H9 (cell line): ENCODE data around the gene MYL9. TPM values are rescaled to one million over a fixed set of nuclear protein-coding genes. Genes with fewer than 3 reads are reported as not detected.
A peak's percentile ranks its signal among the peaks of the same experiment; 100 is the strongest.

ENCODE experiments used
- DNase-seq: peaks from one replicate; pipeline ENCODE4 v3.0.0-alpha.2; 2017
- H2AFZ ChIP-seq: one replicate; pipeline ENCODE4 v1.6.1; 2013; ENCODE audit warnings: mild to moderate bottlenecking, low read length, control low read depth, moderate library complexity
- H2AK5ac ChIP-seq: 2 replicates; pipeline ENCODE4 v1.6.1; 2013; ENCODE audit warnings: low read length, control low read depth, mixed read lengths; ENCODE audit not compliant: insufficient read length
- H2BK120ac ChIP-seq: one replicate; pipeline ENCODE4 v1.6.1; 2013; ENCODE audit warnings: low read depth, mild to moderate bottlenecking, low read length, control low read depth, inconsistent platforms; ENCODE audit not compliant: poor library complexity, severe bottlenecking
- H2BK12ac ChIP-seq: 2 replicates; pipeline ENCODE4 v1.6.1; 2013; ENCODE audit warnings: low read length, control low read depth, mixed read lengths, low read depth; ENCODE audit not compliant: insufficient read length
- H2BK15ac ChIP-seq: 2 replicates; pipeline ENCODE4 v1.6.1; 2013; ENCODE audit warnings: low read depth, low read length, control low read depth
- H2BK20ac ChIP-seq: one replicate; pipeline ENCODE4 v1.6.1; 2013; ENCODE audit warnings: low read depth, mild to moderate bottlenecking, low read length, control low read depth, inconsistent platforms; ENCODE audit not compliant: poor library complexity, severe bottlenecking
- H2BK5ac ChIP-seq: 2 replicates; pipeline ENCODE4 v1.6.1; 2013; ENCODE audit warnings: low read length, control low read depth, mixed read lengths; ENCODE audit not compliant: insufficient read length
- H3K14ac ChIP-seq: 2 replicates; pipeline ENCODE4 v1.6.1; 2013; ENCODE audit warnings: low read length, control low read depth; ENCODE audit not compliant: insufficient read depth
- H3K18ac ChIP-seq: 2 replicates; pipeline ENCODE4 v1.6.1; 2013; ENCODE audit warnings: low read depth, mild to moderate bottlenecking, mixed read lengths, low read length, control low read depth; ENCODE audit not compliant: insufficient read length
- H3K23ac ChIP-seq: 2 replicates; pipeline ENCODE4 v1.6.1; 2013; ENCODE audit warnings: low read length, control low read depth, mixed read lengths, low read depth; ENCODE audit not compliant: insufficient read length
- H3K23me2 ChIP-seq: 2 replicates; pipeline ENCODE4 v1.6.1; 2013; ENCODE audit warnings: low read depth, mild to moderate bottlenecking, mixed read lengths, low read length, control low read depth; ENCODE audit not compliant: insufficient read length, poor library complexity, severe bottlenecking
- H3K27ac ChIP-seq: 2 replicates; pipeline ENCODE4 v1.5.1; 2013; ENCODE audit warnings: low read length, control low read depth, mixed read lengths, low read depth; ENCODE audit not compliant: insufficient read length
- H3K27me3 ChIP-seq: 2 replicates; pipeline ENCODE4 v1.6.1; 2013; ENCODE audit warnings: low read length, control low read depth, inconsistent platforms; ENCODE audit not compliant: insufficient read depth
- H3K4ac ChIP-seq: 2 replicates; pipeline ENCODE4 v1.6.1; 2013; ENCODE audit warnings: low read depth, mild to moderate bottlenecking, control low read depth, inconsistent platforms, low read length, moderate library complexity
- H3K4me1 ChIP-seq: 2 replicates; pipeline ENCODE4 v1.6.1; 2013; ENCODE audit warnings: low read length, control low read depth, inconsistent platforms; ENCODE audit not compliant: insufficient read depth
- H3K4me2 ChIP-seq: 2 replicates; pipeline ENCODE4 v1.6.1; 2013; ENCODE audit warnings: low read length, control low read depth, mixed read lengths; ENCODE audit not compliant: insufficient read length, insufficient read depth
- H3K56ac ChIP-seq: 2 replicates; pipeline ENCODE4 v1.6.1; 2013; ENCODE audit warnings: low read depth, mild to moderate bottlenecking, mixed read lengths, low read length, control low read depth; ENCODE audit not compliant: insufficient read length
- H3K79me1 ChIP-seq: 2 replicates; pipeline ENCODE4 v1.6.1; 2013; ENCODE audit warnings: low read depth, mild to moderate bottlenecking, moderate library complexity, low read length, control low read depth, inconsistent platforms; ENCODE audit not compliant: insufficient read depth, poor library complexity, severe bottlenecking
- H3K79me2 ChIP-seq: 2 replicates; pipeline ENCODE4 v1.6.1; 2013; ENCODE audit warnings: low read length, control low read depth, inconsistent platforms; ENCODE audit not compliant: insufficient read depth
- H3K9ac ChIP-seq: 2 replicates; pipeline ENCODE4 v1.6.1; 2013; ENCODE audit warnings: low read length, control low read depth, mixed read lengths; ENCODE audit not compliant: insufficient read length; ENCODE audit errors: extremely low read depth
- H3K9me3 ChIP-seq: one replicate; pipeline ENCODE4 v1.6.1; 2013; ENCODE audit warnings: low read depth, low read length, inconsistent platforms; ENCODE audit not compliant: control insufficient read depth
- H3T11ph ChIP-seq: one replicate; pipeline ENCODE4 v1.6.1; 2013; ENCODE audit warnings: mild to moderate bottlenecking, low read length, control low read depth, inconsistent platforms
- H4K20me1 ChIP-seq: one replicate; pipeline ENCODE4 v1.6.1; 2013; ENCODE audit not compliant: control insufficient read depth, insufficient read length, insufficient read depth
- H4K5ac ChIP-seq: 2 replicates; pipeline ENCODE4 v1.6.1; 2013; ENCODE audit warnings: low read depth, mild to moderate bottlenecking, mixed read lengths, low read length, control low read depth; ENCODE audit not compliant: insufficient read length
- H4K8ac ChIP-seq: replicated peaks from 2 replicates; pipeline ENCODE4 v1.6.1; 2013; ENCODE audit warnings: low read length, control low read depth, mixed read lengths, low read depth; ENCODE audit not compliant: insufficient read length
- H4K91ac ChIP-seq: 2 replicates; pipeline ENCODE4 v1.6.1; 2013; ENCODE audit warnings: low read depth, mild to moderate bottlenecking, moderate library complexity, mixed read lengths, low read length, control low read depth; ENCODE audit not compliant: insufficient read length
- H3K27ac Mint-ChIP-seq, 3 experiments: 2 replicates in 2 of 3; 3 replicates in 1 of 3; pipeline ENCODE4 v1.8.0; 2020 to 2021; ENCODE audit warnings: mixed read lengths in 3 of 3, mild to moderate bottlenecking in 1 of 3, moderate library complexity in 1 of 3
- H3K27me3 Mint-ChIP-seq: 2 replicates; pipeline ENCODE4 v1.8.0; 2021; ENCODE audit warnings: low read depth, mild to moderate bottlenecking, moderate library complexity, mixed read lengths
- H3K36me3 Mint-ChIP-seq, 3 experiments: 2 replicates in 2 of 3; 3 replicates in 1 of 3; pipeline ENCODE4 v1.8.0; 2020 to 2021; ENCODE audit warnings: low read depth in 3 of 3, mixed read lengths in 3 of 3; ENCODE audit not compliant: insufficient read depth in 1 of 3
- H3K4me1 Mint-ChIP-seq, 2 experiments: 2 replicates each; pipeline ENCODE4 v1.8.0; 2020; ENCODE audit warnings: mixed read lengths in 2 of 2
- H3K4me3 Mint-ChIP-seq, 2 experiments: 2 replicates in 1 of 2; 3 replicates in 1 of 2; pipeline ENCODE4 v1.8.0; 2020 to 2021; ENCODE audit warnings: mild to moderate bottlenecking in 2 of 2, mixed read lengths in 2 of 2, moderate library complexity in 1 of 2
- H3K9me3 Mint-ChIP-seq, 2 experiments: 2 replicates in 1 of 2; 3 replicates in 1 of 2; pipeline ENCODE4 v1.8.0; 2020; ENCODE audit warnings: mild to moderate bottlenecking in 2 of 2, mixed read lengths in 2 of 2, moderate library complexity in 1 of 2
- CTCF ChIP-seq: fragments of 200-600 bp; sonication (generic); conservative IDR thresholded peaks from 3 replicates; pipeline ENCODE4 v1.8.0; 2021; ENCODE audit warnings: antibody characterized with exemption, mild to moderate bottlenecking
- WGBS: extraction: QIAGEN DNeasy Blood & Tissue Kit; methylation state at CpG from one replicate; pipeline ENCODE4 v1.1.7; 2013; ENCODE audit warnings: missing lambda C conversion rate, low lambda C conversion rate, mixed read lengths; ENCODE audit not compliant: insufficient read length; ENCODE audit errors: extremely low coverage; 5-methylcytosine and 5-hydroxymethylcytosine counted together
- total RNA-seq: library from RNA; stranded (reverse); gene quantifications from 2 replicates; pipeline ENCODE4 v1.2.1, GENCODE V29; 2021

MYL9 gene
- total RNA-seq, 1 experiment from 2014 or later = 218 TPM

GRCh38 chr20:36549628-36549941, 8.3 kb downstream of the MYL9 start:
- no peak overlapping the region for H3K27ac ChIP-seq
- H3K9me3 ChIP-seq = no peaks in the 10 kb centered on the region
- no peak overlapping the region for H3K56ac ChIP-seq

More at GRCh38 chr20:36549628-36549941, 8.3 kb downstream of the MYL9 start:
- Histone ChIP-seq H4K8ac (no peak overlapping the region), H3K79me1 (no peaks in the 10 kb centered on the region), H2BK20ac (no peak overlapping the region), H3K9ac (no peak overlapping the region), H3K27me3 (no peaks in the 10 kb centered on the region), H3K4me2 (no peak overlapping the region), H2AFZ (no peak overlapping the region), H3T11ph (no peak overlapping the region), H2BK120ac (no peak overlapping the region), H2BK15ac (no peak overlapping the region), H4K5ac (no peak overlapping the region), H3K14ac (no peak overlapping the region), H2AK5ac (no peak overlapping the region), H3K18ac (no peak overlapping the region), H3K23me2 (no peaks in the 10 kb centered on the region), H3K4me1 (no peaks in the 10 kb centered on the region), H2BK12ac (no peak overlapping the region), H3K4ac (no peak overlapping the region), H4K20me1 (no peaks in the 10 kb centered on the region), H3K23ac (no peak overlapping the region), H4K91ac (no peak overlapping the region), H2BK5ac (no peak overlapping the region), H3K79me2 (no peaks in the 10 kb centered on the region)
- H3K36me3 Mint-ChIP-seq = peaks cover 13 to 39% (median 21%) of the 10 kb centered on the region in 3 experiments; a peak in 6 of 7 replicates
- H3K27ac Mint-ChIP-seq = peak overlapping the region in 1 of 3 experiments; percentile 33; a peak in 2 of 7 replicates
- H3K4me3 Mint-ChIP-seq = no peak overlapping the region
- H3K27me3 Mint-ChIP-seq = no peaks in the 10 kb centered on the region
- DNase-seq = no peak
- WGBS = no CpG with 5 or more reads among the region's 9 CpGs
- peaks cover 0 to 5% of the 10 kb centered on the region in 2 experiments; a peak in 1 of 4 replicates for H3K4me1 Mint-ChIP-seq
- no peak for TF ChIP-seq CTCF
- no peaks in the 10 kb centered on the region for H3K9me3 Mint-ChIP-seq
